HG03175 (cell line): Measurements from ENCODE around the gene ADIG.
"Not testable (repeated sequence)": the region's sequence is repeated elsewhere in the genome, so short reads cannot be mapped to it uniquely, and the experiment has no call there.

Source experiments
- ATAC-seq: cut with Tn5 transposase; IDR thresholded peaks from one replicate; pipeline ENCODE4 v1.9.1; 2021; ENCODE audit warnings: mild to moderate bottlenecking, moderate library complexity; ENCODE audit not compliant: unreplicated experiment

The ADIG gene

GRCh38 chr20:38569747-38570525 is 11.1 kb upstream of the ADIG start:
- no peak for ATAC-seq

- no peak for ATAC-seq
Observed at GRCh38 chr20:38573413-38573812, 7.6 kb upstream of the ADIG start.

- no peak for ATAC-seq
Observed at GRCh38 chr20:38579219-38579910, 1.6 kb upstream of the ADIG start.

GRCh38 chr20:38579921-38580320 is 1.1 kb upstream of the ADIG start:
- no peak for ATAC-seq

GRCh38 chr20:38581830-38582358 is 897 bp downstream of the ADIG start:
- no peak for ATAC-seq

GRCh38 chr20:38583306-38583705 is 2.3 kb downstream of the ADIG start:
- ATAC-seq, result no peak

- ATAC-seq, result no peak
Observed at GRCh38 chr20:38584099-38584763, 3.2 kb downstream of the ADIG start.

GRCh38 chr20:38585404-38586180 is 4.6 kb downstream of the ADIG start:
- ATAC-seq, result no peak

- no peak for ATAC-seq
Observed at GRCh38 chr20:38586181-38586525, 5.2 kb downstream of the ADIG start.

GRCh38 chr20:38588303-38588702 is 7.3 kb downstream of the ADIG start:
- ATAC-seq, result no peak

GRCh38 chr20:38589351-38589750 is 8.4 kb downstream of the ADIG start:
- no peak for ATAC-seq

GRCh38 chr20:38589967-38590675 is 9.1 kb downstream of the ADIG start:
- ATAC-seq, result no peak

- ATAC-seq, result no peak
Observed at GRCh38 chr20:38590676-38591473, 9.9 kb downstream of the ADIG start.

GRCh38 chr20:38591474-38592410 is 10.7 kb downstream of the ADIG start:
- no peak for ATAC-seq

- ATAC-seq, result not testable (repeated sequence)
Observed at GRCh38 chr20:38592411-38592790, 11.4 kb downstream of the ADIG start.

- not testable (repeated sequence) for ATAC-seq
Observed at GRCh38 chr20:38594281-38594680, 13.3 kb downstream of the ADIG start.

GRCh38 chr20:38595886-38596285 is 14.9 kb downstream of the ADIG start:
- not testable (repeated sequence) for ATAC-seq

- no peak for ATAC-seq
Observed at GRCh38 chr20:38599410-38599882, 18.4 kb downstream of the ADIG start.
